T-helper 1 cell treated with Interleukin-12 subunit alpha and Interleukin-12 subunit beta and Interleukin-4 antibody, amounts not matched to agents 30 ng/mL and 1 ng/mL, for 36 hours (primary cell): ENCODE measurements around the gene APOE. TPM values are rescaled to one million over a fixed set of nuclear protein-coding genes. Genes with fewer than 3 reads are reported as not detected.

ENCODE experiments used
- intact Hi-C: fragments of 100-400 bp; cut with micrococcal nuclease; formaldehyde crosslinking; loops from one replicate; pipeline ENCODE4 v1.15.1; 2024
- total RNA-seq: library from RNA; stranded (reverse); gene quantifications from 2 replicates; pipeline ENCODE4 v1.2.3, GENCODE V29; 2022

Gene APOE
- total RNA-seq, 1 donor from 2014 or later, result 0.39 TPM

- intact Hi-C loops, result no loop called here
These were observed 43.3 kb downstream of the APOE start for GRCh38 chr19:44948763-44949374.

GRCh38 chr19:44949550-44949949 is 44.0 kb downstream of the APOE start:
- intact Hi-C loops, result no loop called here

- intact Hi-C loops, result loop anchor here (1.0 to 5.0 kb wide), 7 partner anchors 36 to 381 kb away; no protein-coding TSS in a partner anchor
These were observed 45.9 kb downstream of the APOE start for GRCh38 chr19:44951179-44952159.

- intact Hi-C loops, result loop anchor here (1.0 to 5.0 kb wide), 4 partner anchors 109 to 416 kb away; partner anchors contain the start of gene ERCC2
These were observed 48.7 kb downstream of the APOE start for GRCh38 chr19:44954278-44954648.

GRCh38 chr19:44954649-44955504 is 49.3 kb downstream of the APOE start, which contains the start of gene CLPTM1:
Gene CLPTM1 (plus strand): TSS chr19:44955380. CDS start chr19:44955396, 16 bp downstream.
- intact Hi-C loops, result loop anchor here (1.0 to 5.0 kb wide), 10 partner anchors 47 to 415 kb away; partner anchors contain the start of genes BLOC1S3, CLASRP, ERCC2 and TRAPPC6A

GRCh38 chr19:44955505-44956439 is 50.2 kb downstream of the APOE start:
- intact Hi-C loops, result loop anchor here (1.0 kb wide), 6 partner anchors 47 to 223 kb away; partner anchors contain the start of genes BLOC1S3, CLASRP and TRAPPC6A

- intact Hi-C loops, result no loop called here
These were observed 51.9 kb downstream of the APOE start for GRCh38 chr19:44957526-44957925.

GRCh38 chr19:44958090-44958489 is 52.5 kb downstream of the APOE start:
- intact Hi-C loops, result no loop called here

Other genes with a start within 250 kb of the APOE start
- gene CEACAM19, start 234.3 kb upstream of the APOE start, total RNA-seq, result 0.37 and 0.78 TPM in 2 replicates
- not detected in 2 replicates for gene CEACAM16, start 206.6 kb upstream of the APOE start, total RNA-seq
- gene BCL3, start 157.1 kb upstream of the APOE start, total RNA-seq, result 195 and 197 TPM in 2 replicates
- gene CBLC, start 127.9 kb upstream of the APOE start, total RNA-seq, result not detected in 2 replicates
- not detected in 2 replicates for gene BCAM, start 96.7 kb upstream of the APOE start, total RNA-seq
- gene NECTIN2, start 59.5 kb upstream of the APOE start, total RNA-seq, result 0.34 TPM in 1 of 2 replicates, not detected in the other
- 81.6 and 85.4 TPM in 2 replicates for gene TOMM40, start 14.5 kb upstream of the APOE start, total RNA-seq
- 2.1 TPM in 1 of 2 replicates, not detected in the other for gene APOC1, start 8.8 kb downstream of the APOE start, total RNA-seq
- not detected in 2 replicates for gene APOC4, start 36.4 kb downstream of the APOE start, total RNA-seq
- gene APOC2, start 40.3 kb downstream of the APOE start, total RNA-seq, result not detected in 2 replicates
- gene CLPTM1, start 49.6 kb downstream of the APOE start, total RNA-seq, result 93.8 and 98.0 TPM in 2 replicates
- 111 TPM in 2 replicates for gene RELB, start 95.7 kb downstream of the APOE start, total RNA-seq
- gene CLASRP, start 133.2 kb downstream of the APOE start, total RNA-seq, result 84.7 and 99.9 TPM in 2 replicates
- 1.8 and 2.3 TPM in 2 replicates for gene ZNF296, start 170.7 kb downstream of the APOE start, total RNA-seq
- 31.2 and 35.2 TPM in 2 replicates for gene GEMIN7, start 173.5 kb downstream of the APOE start, total RNA-seq
- 19.2 and 21.5 TPM in 2 replicates for gene PPP1R37, start 187.4 kb downstream of the APOE start, total RNA-seq